GM12891 (cell line): ENCODE data around the gene FAM240A.

Experiments used
- POLR2A ChIP-seq: IDR thresholded peaks from 2 replicates; pipeline ENCODE4 v1.6.1; 2011; ENCODE audit warnings: low read depth, low read length, control low read depth
- POLR2AphosphoS5 ChIP-seq: IDR thresholded peaks from 2 replicates; pipeline ENCODE4 v1.6.1; 2011; ENCODE audit warnings: low read depth, low read length, control low read depth

DNA sequence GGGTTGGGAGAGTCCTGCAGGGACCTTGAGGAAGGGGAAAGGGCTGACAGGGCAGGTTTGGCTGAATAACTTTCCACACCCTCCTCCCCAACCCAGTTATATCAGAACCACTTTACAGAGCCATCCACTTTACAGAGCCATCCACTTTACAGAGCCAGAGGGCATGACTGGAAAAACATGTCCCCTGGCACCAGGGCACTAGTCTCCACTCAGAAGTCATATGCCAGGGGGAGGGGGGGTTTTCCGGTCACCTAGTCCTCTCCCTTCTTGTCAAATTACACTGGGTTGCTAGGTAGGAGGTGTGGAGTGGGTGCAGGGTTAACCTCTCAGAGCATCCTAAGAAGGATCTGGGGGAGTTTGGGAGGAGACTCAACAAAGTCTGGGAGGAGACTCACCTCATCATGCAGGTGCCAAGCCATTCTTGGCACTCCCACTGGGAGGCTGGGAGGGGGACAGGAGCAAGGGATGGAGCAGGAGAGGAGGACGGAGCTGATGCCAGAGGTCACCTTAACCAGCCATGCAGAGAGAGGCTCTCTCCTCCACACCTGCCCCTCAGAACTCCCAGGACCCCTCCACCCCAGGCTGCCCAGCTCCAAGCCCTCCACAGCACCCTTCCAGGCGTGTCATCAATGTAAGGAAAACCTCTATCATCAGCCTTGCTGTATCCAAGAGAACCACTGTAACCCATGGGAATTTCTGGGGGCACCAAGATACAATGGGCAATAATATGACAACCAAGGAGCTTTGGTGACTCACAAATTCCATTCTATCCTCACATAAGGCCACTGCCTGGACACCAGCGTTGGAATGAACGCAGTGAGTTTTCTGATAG, 47.9 kb upstream of the FAM240A start:
- TF ChIP-seq POLR2AphosphoS5: no peak
- no peak for TF ChIP-seq POLR2A
